Endodermal cell (in vitro differentiated cells): ENCODE data around the gene SPEM2. TPM values are rescaled to one million over a fixed set of nuclear protein-coding genes. Genes with fewer than 3 reads are reported as not detected.

Experiments
- DNase-seq: peaks from one replicate; pipeline ENCODE4 v3.0.0-alpha.2; 2017
- H3K27ac ChIP-seq: 2 replicates; pipeline ENCODE4 v1.5.1; 2013; ENCODE audit warnings: mild to moderate bottlenecking, low read depth, low read length, moderate library complexity
- H3K27me3 ChIP-seq: 2 replicates; pipeline ENCODE4 v1.6.1; 2013; ENCODE audit warnings: mild to moderate bottlenecking, low read length, moderate library complexity; ENCODE audit not compliant: insufficient read depth, control insufficient read depth, poor library complexity, severe bottlenecking
- H3K36me3 ChIP-seq: 2 replicates; pipeline ENCODE4 v1.7.0; 2013; ENCODE audit warnings: mild to moderate bottlenecking, low read length, moderate library complexity; ENCODE audit not compliant: control insufficient read depth, insufficient read depth
- H3K4me1 ChIP-seq: one replicate; pipeline ENCODE4 v1.7.0; 2013; ENCODE audit warnings: low read length; ENCODE audit not compliant: control insufficient read depth, insufficient read depth
- H3K4me3 ChIP-seq: 2 replicates; pipeline ENCODE4 v1.5.1; 2013; ENCODE audit warnings: mild to moderate bottlenecking, low read length, moderate library complexity
- H3K9ac ChIP-seq: 2 replicates; pipeline ENCODE4 v1.6.1; 2013; ENCODE audit warnings: mild to moderate bottlenecking, low read length, moderate library complexity; ENCODE audit not compliant: poor library complexity, severe bottlenecking; ENCODE audit errors: extremely low read depth
- H3K9me3 ChIP-seq: 2 replicates; pipeline ENCODE4 v1.6.1; 2013; ENCODE audit warnings: mild to moderate bottlenecking, low read length, moderate library complexity; ENCODE audit not compliant: control insufficient read depth
- H3K27ac Mint-ChIP-seq: 2 replicates; pipeline ENCODE4 v1.8.0; 2020; ENCODE audit warnings: mixed read lengths
- H3K27me3 Mint-ChIP-seq: 2 replicates; pipeline ENCODE4 v1.8.0; 2021; ENCODE audit warnings: mild to moderate bottlenecking, mixed read lengths; ENCODE audit not compliant: insufficient read depth
- H3K36me3 Mint-ChIP-seq: 2 replicates; pipeline ENCODE4 v1.8.0; 2020; ENCODE audit warnings: low read depth, mixed read lengths
- H3K4me1 Mint-ChIP-seq: 2 replicates; pipeline ENCODE4 v1.8.0; 2020; ENCODE audit warnings: mixed read lengths
- H3K4me3 Mint-ChIP-seq: 2 replicates; pipeline ENCODE4 v1.8.0; 2020; ENCODE audit warnings: mild to moderate bottlenecking, moderate library complexity, mixed read lengths
- H3K9me3 Mint-ChIP-seq: 2 replicates; pipeline ENCODE4 v1.8.0; 2020; ENCODE audit warnings: mild to moderate bottlenecking, mixed read lengths
- WGBS, 2 experiments: methylation state at CpG; one replicate each; pipeline versions ENCODE4 v1.1.5 to v1.1.7; 2013; ENCODE audit warnings: missing lambda C conversion rate in 2 of 2, mixed read lengths in 1 of 2; ENCODE audit not compliant: insufficient coverage in 1 of 2, insufficient read length in 1 of 2; 5-methylcytosine and 5-hydroxymethylcytosine counted together
- total RNA-seq, 2 donors: library from RNA; stranded (reverse); fragmentation: NEBNext Ultra II Directional in 1 of 2; extraction: Animal tissue kit (Norgen Biotek cat#: 25700) in 1 of 2; gene quantifications; 2 replicates in 1 of 2; 3 replicates in 1 of 2; pipeline ENCODE4 v1.2.1, GENCODE V29; 2021
- TF ChIP-seq, protein P1 (sequence below): fragments of 200-600 bp; sonication (generic); conservative IDR thresholded peaks from 2 replicates; pipeline ENCODE4 v1.5.0; 2021; ENCODE audit warnings: antibody characterized with exemption, mild to moderate bottlenecking

Gene SPEM2
- total RNA-seq, 2 donors from 2014 or later: not detected

- 89 to 100% methylated on average over 1 to 7 of the region's 12 CpGs for WGBS, 2 experiments
- Mint-ChIP-seq H3K4me1 (peaks cover 16% of the 10 kb centered on the region), H3K27ac (no peak within 1 kb of the TSS), H3K27me3 (peaks cover 16% of the 10 kb centered on the region), H3K36me3 (peaks cover 27% of the 10 kb centered on the region), H3K4me3 (peak within 1 kb of the TSS; percentile 42), H3K9me3 (no peaks in the 10 kb centered on the region)
- peaks cover 24% of the 10 kb centered on the region for H3K36me3 ChIP-seq
- TF ChIP-seq, protein P1, sequence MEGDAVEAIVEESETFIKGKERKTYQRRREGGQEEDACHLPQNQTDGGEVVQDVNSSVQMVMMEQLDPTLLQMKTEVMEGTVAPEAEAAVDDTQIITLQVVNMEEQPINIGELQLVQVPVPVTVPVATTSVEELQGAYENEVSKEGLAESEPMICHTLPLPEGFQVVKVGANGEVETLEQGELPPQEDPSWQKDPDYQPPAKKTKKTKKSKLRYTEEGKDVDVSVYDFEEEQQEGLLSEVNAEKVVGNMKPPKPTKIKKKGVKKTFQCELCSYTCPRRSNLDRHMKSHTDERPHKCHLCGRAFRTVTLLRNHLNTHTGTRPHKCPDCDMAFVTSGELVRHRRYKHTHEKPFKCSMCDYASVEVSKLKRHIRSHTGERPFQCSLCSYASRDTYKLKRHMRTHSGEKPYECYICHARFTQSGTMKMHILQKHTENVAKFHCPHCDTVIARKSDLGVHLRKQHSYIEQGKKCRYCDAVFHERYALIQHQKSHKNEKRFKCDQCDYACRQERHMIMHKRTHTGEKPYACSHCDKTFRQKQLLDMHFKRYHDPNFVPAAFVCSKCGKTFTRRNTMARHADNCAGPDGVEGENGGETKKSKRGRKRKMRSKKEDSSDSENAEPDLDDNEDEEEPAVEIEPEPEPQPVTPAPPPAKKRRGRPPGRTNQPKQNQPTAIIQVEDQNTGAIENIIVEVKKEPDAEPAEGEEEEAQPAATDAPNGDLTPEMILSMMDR: no peak
- no peak within 1 kb of the TSS for H3K27ac ChIP-seq
- no peaks in the 10 kb centered on the region for H3K4me1 ChIP-seq
- H3K9me3 ChIP-seq: no peaks in the 10 kb centered on the region
- no peak within 1 kb of the TSS for H3K4me3 ChIP-seq
- no peaks in the 10 kb centered on the region for H3K27me3 ChIP-seq
- DNase-seq: no peak
- no peak within 1 kb of the TSS for H3K9ac ChIP-seq
Measured at GRCh38 chr17:7407485-7408251, 17.7 kb upstream of the SPEM2 start, which contains the start of gene NLGN2. Gene NLGN2 (plus strand): TSS chr17:7407845. CDS start chr17:7408256, 411 bp downstream.

- Mint-ChIP-seq H3K4me3 (peak overlapping the region; percentile 42), H3K36me3 (peaks cover 27% of the 10 kb centered on the region), H3K27ac (no peak overlapping the region), H3K9me3 (no peaks in the 10 kb centered on the region), H3K4me1 (peaks cover 10% of the 10 kb centered on the region), H3K27me3 (peaks cover 16% of the 10 kb centered on the region)
- H3K9ac ChIP-seq: no peak overlapping the region
- 89 to 96% methylated on average over 30 to 58 of the region's 58 CpGs for WGBS, 2 experiments
- H3K4me1 ChIP-seq: no peaks in the 10 kb centered on the region
- H3K27ac ChIP-seq: no peak overlapping the region
- TF ChIP-seq, protein P1: no peak
- no peaks in the 10 kb centered on the region for H3K9me3 ChIP-seq
- no peak overlapping the region for H3K4me3 ChIP-seq
- H3K27me3 ChIP-seq: no peaks in the 10 kb centered on the region
- H3K36me3 ChIP-seq: peaks cover 24% of the 10 kb centered on the region
- peak; percentile 70 for DNase-seq
Measured at GRCh38 chr17:7408252-7408727, 17.1 kb upstream of the SPEM2 start.

GRCh38 chr17:7408863-7409262, 16.6 kb upstream of the SPEM2 start:
- H3K9me3 ChIP-seq: no peaks in the 10 kb centered on the region
- TF ChIP-seq, protein P1: no peak
- WGBS, 2 experiments: 89 to 92% methylated on average over 3 to 6 of the region's 6 CpGs
- no peak overlapping the region for H3K27ac ChIP-seq
- Mint-ChIP-seq H3K9me3 (no peaks in the 10 kb centered on the region), H3K4me3 (peak overlapping the region; percentile 29), H3K36me3 (peaks cover 27% of the 10 kb centered on the region), H3K4me1 (peaks cover 10% of the 10 kb centered on the region), H3K27ac (no peak overlapping the region), H3K27me3 (peaks cover 16% of the 10 kb centered on the region)
- H3K27me3 ChIP-seq: no peaks in the 10 kb centered on the region
- H3K4me3 ChIP-seq: no peak overlapping the region
- H3K9ac ChIP-seq: no peak overlapping the region
- H3K36me3 ChIP-seq: peaks cover 24% of the 10 kb centered on the region
- no peaks in the 10 kb centered on the region for H3K4me1 ChIP-seq
- no peak for DNase-seq
